ENCODE data around the gene P4HB.

P4HB gene

GRCh38 chr17:81878294-81878693 lies 18.0 kb upstream of the P4HB start:
- ATAC-seq, result no peak
- TF ChIP-seq PPARA (CRISPR knock-in tag; IDR thresholded peaks at IDR 0.05; ENCODE audit: borderline replicate concordance) (no peak), SNAI2 (CRISPR knock-in tag; IDR thresholded peaks at IDR 0.05) (no peak), ISL1 (CRISPR knock-in tag; IDR thresholded peaks at IDR 0.05) (no peak), ZC3H10 (CRISPR knock-in tag; IDR thresholded peaks at IDR 0.05) (no peak), BACH2 (CRISPR knock-in tag; IDR thresholded peaks at IDR 0.05; ENCODE audit: borderline replicate concordance) (no peak), OSR1 (CRISPR knock-in tag; IDR thresholded peaks at IDR 0.05) (no peak), GLIS3 (CRISPR knock-in tag; IDR thresholded peaks at IDR 0.05) (no peak), TOX (CRISPR knock-in tag; IDR thresholded peaks at IDR 0.05; ENCODE audit: borderline replicate concordance) (no peak), ZFP3 (CRISPR knock-in tag; IDR thresholded peaks at IDR 0.05) (no peak), TSHZ2 (CRISPR knock-in tag; IDR thresholded peaks at IDR 0.05) (no peak), ZNF8 (CRISPR knock-in tag; IDR thresholded peaks at IDR 0.05) (no peak), TCF4 (CRISPR knock-in tag; IDR thresholded peaks at IDR 0.05; ENCODE audit: borderline replicate concordance) (no peak), RARB (CRISPR knock-in tag; IDR thresholded peaks at IDR 0.05) (no peak), ARNTL (CRISPR knock-in tag; IDR thresholded peaks at IDR 0.05; ENCODE audit: borderline replicate concordance, low read depth) (no peak)

- TF ChIP-seq SNAI2 (CRISPR knock-in tag; IDR thresholded peaks at IDR 0.05) (no peak), PATZ1 (CRISPR knock-in tag; IDR thresholded peaks at IDR 0.05; ENCODE audit: borderline replicate concordance) (no peak), PPARA (CRISPR knock-in tag; IDR thresholded peaks at IDR 0.05; ENCODE audit: borderline replicate concordance) (no peak), ISL1 (CRISPR knock-in tag; IDR thresholded peaks at IDR 0.05) (no peak), POU6F1 (CRISPR knock-in tag; IDR thresholded peaks at IDR 0.05; ENCODE audit: borderline replicate concordance, low read depth) (no peak), ZFP30 (CRISPR knock-in tag; IDR thresholded peaks at IDR 0.05) (no peak), CSDC2 (CRISPR knock-in tag; IDR thresholded peaks at IDR 0.05) (no peak)
- no peak for ATAC-seq
Measured at GRCh38 chr17:81877569-81877968, 17.2 kb upstream of the P4HB start.

GRCh38 chr17:81871387-81872230 lies 11.3 kb upstream of the P4HB start:
- ATAC-seq, result peak; percentile 11
- 0 out of 2 replicates have a peak, but pooled peaks have one; percentile 67 for TF ChIP-seq OSR1 (CRISPR knock-in tag; IDR thresholded peaks at IDR 0.05)
- TF ChIP-seq POU6F1 (CRISPR knock-in tag; IDR thresholded peaks at IDR 0.05; ENCODE audit: borderline replicate concordance, low read depth), result no peak
- no peak for TF ChIP-seq PATZ1 (CRISPR knock-in tag; IDR thresholded peaks at IDR 0.05; ENCODE audit: borderline replicate concordance)
- TF ChIP-seq ARNTL (CRISPR knock-in tag; IDR thresholded peaks at IDR 0.05; ENCODE audit: borderline replicate concordance, low read depth), result no peak
- no peak for TF ChIP-seq ESRRG (CRISPR knock-in tag; IDR thresholded peaks at IDR 0.05)
- TF ChIP-seq SNAI2 (CRISPR knock-in tag; IDR thresholded peaks at IDR 0.05), result peak; percentile 25; the same call in 1 of the 2 replicates
- 0 out of 2 replicates have a peak, but pooled peaks have one; percentile 21 for TF ChIP-seq ZNF565 (CRISPR knock-in tag; conservative IDR thresholded peaks at IDR 0.05; ENCODE audit: low read depth)
- TF ChIP-seq CSDC2 (CRISPR knock-in tag; IDR thresholded peaks at IDR 0.05), result peak; percentile 94
- no peak for TF ChIP-seq TOX (CRISPR knock-in tag; IDR thresholded peaks at IDR 0.05; ENCODE audit: borderline replicate concordance)
- TF ChIP-seq PPARA (CRISPR knock-in tag; IDR thresholded peaks at IDR 0.05; ENCODE audit: borderline replicate concordance), result no peak
- 0 out of 2 replicates have a peak, but pooled peaks have one; percentile 32 for TF ChIP-seq ZFP30 (CRISPR knock-in tag; IDR thresholded peaks at IDR 0.05)
- TF ChIP-seq ZNF70 (CRISPR knock-in tag; IDR thresholded peaks at IDR 0.05), result no peak
- no peak for TF ChIP-seq CSRNP3 (CRISPR knock-in tag; IDR thresholded peaks at IDR 0.05)
- no peak for TF ChIP-seq ZNF8 (CRISPR knock-in tag; IDR thresholded peaks at IDR 0.05)
- peak; percentile 84 for TF ChIP-seq ZFP3 (CRISPR knock-in tag; IDR thresholded peaks at IDR 0.05)

All from SK-N-SH treated with all-trans-retinoic acid at 6 μM for 48 hours (cell line).